Heart right ventricle (tissue), 16 donors: ENCODE data around the gene ITGA2. TPM values are rescaled to one million over a fixed set of nuclear protein-coding genes. Genes with fewer than 3 reads are reported as not detected.

Source experiments
- ATAC-seq, 8 donors: fragments of 200-7000 bp; cut with Tn5 transposase; one replicate each; pipeline ENCODE4 v1.9.1; 2020; ENCODE audit warnings: mild to moderate bottlenecking in 8 of 8, moderate library complexity in 8 of 8, moderate number of reproducible peaks in 1 of 8
- DNase-seq, 2 donors: peaks; one replicate each; pipeline ENCODE4 v3.0.0-alpha.2; 2020
- H3K27ac ChIP-seq, 10 donors: fragments of 200-600 bp; sonication (generic) in 2 of 10; one replicate each; pipeline versions ENCODE4 v1.5.0 to v1.8.0; 2020 to 2022; ENCODE audit warnings: mild to moderate bottlenecking in 3 of 10
- H3K27me3 ChIP-seq, 7 donors: fragments of 200-600 bp; one replicate each; pipeline ENCODE4 v1.8.0; 2021 to 2022; ENCODE audit warnings: mild to moderate bottlenecking in 2 of 7
- H3K36me3 ChIP-seq, 9 donors: fragments of 200-600 bp; sonication (generic) in 1 of 9; one replicate each; pipeline versions ENCODE4 v1.5.0 to v1.8.0; 2020 to 2022; ENCODE audit warnings: mild to moderate bottlenecking in 2 of 9
- H3K4me1 ChIP-seq, 9 donors: fragments of 200-600 bp; sonication (generic) in 1 of 9; one replicate each; pipeline versions ENCODE4 v1.5.0 to v1.8.0; 2020 to 2022; ENCODE audit warnings: mild to moderate bottlenecking in 4 of 9
- H3K4me3 ChIP-seq, 10 donors: fragments of 200-600 bp; sonication (generic) in 2 of 10; one replicate each; pipeline versions ENCODE4 v1.5.0 to v1.8.0; 2020 to 2022; ENCODE audit warnings: mild to moderate bottlenecking in 7 of 10, moderate library complexity in 2 of 10
- H3K9me3 ChIP-seq, 11 donors: fragments of 200-600 bp in 10 of 11; sonication (generic) in 2 of 11; one replicate each; pipeline versions ENCODE4 v1.5.0 to v1.8.0; 2013 to 2022; ENCODE audit warnings: mild to moderate bottlenecking in 2 of 11, control low read depth in 1 of 11, moderate library complexity in 1 of 11
- CTCF ChIP-seq, 9 donors: fragments of 200-600 bp; sonication (generic) in 2 of 9; IDR thresholded peaks; one replicate each; pipeline versions ENCODE4 v1.5.0 to v1.8.0; 2021 to 2022; ENCODE audit warnings: antibody characterized with exemption in 9 of 9, mild to moderate bottlenecking in 5 of 9, moderate library complexity in 1 of 9
- WGBS, 2 donors: extraction: QIAGEN DNeasy Blood & Tissue Kit; methylation state at CpG; one replicate each; pipeline ENCODE4 v1.1.7; 2013; ENCODE audit warnings: inconsistent platforms in 1 of 2; 5-methylcytosine and 5-hydroxymethylcytosine counted together
- intact Hi-C, 10 donors: fragments of 100-400 bp; cut with DNase I; formaldehyde crosslinking; loops; one replicate each; pipeline versions ENCODE4 v1.11.1 to v1.14.2; 2022
- polyA plus RNA-seq, 2 donors: library from polyadenylated mRNA; stranded (reverse); fragments of 200-250 nt; gene quantifications; one replicate each; pipeline ENCODE4 v1.2.3, GENCODE V29; 2013
- total RNA-seq, 10 donors: library from RNA; stranded (reverse); fragmentation: NEBNext Ultra II Directional in 3 of 10; extraction: Animal tissue kit (Norgen Biotek cat#: 25700) in 3 of 10; gene quantifications; one replicate each; pipeline versions ENCODE4 v1.2.1 to v1.2.4, GENCODE V29; 2021 to 2023
- donor health status: Arrhythmogenic right ventricular cardiomyopathy.
- donor health status: ischemic (EF 13 %, LVEDD 7.1; RV severe dilation, severe dysfunction).
- donor health status: healthy with polysubstance abuse.
- donor health status: DM: no; HTN: yes; CAD: no.
- donor health status: DM: no; HTN: no; CAD: no.
- donor health status: ischemic (EF 25% LVEDD 6.9; RV normal size, moderate dysfunction).
- donor health status: ischemic (EF 25% LVEDD 5.7; RV mildly dilated, moderate dysfunction).
- donor health status: healthy.
- donor health status: DM: yes; HTN: yes; CAD: no.
- donor health status: Ischemic cardiomyopathy.
- donor health status: ischemic (EF 35%, LVEDD 5.7; RV mildly dilated, moderate dysfunction).
- donor health status: nonischemic (EF 11% LVEDD 7.7; RV severe dilation, severe dysfunction).
- donor health status: DM: yes; HTN: yes; CAD: no.
- donor health status: PGD.
- donor health status: ischemic (EF 29% LVEDD 5.4; RV normal size, mild dysfunction).
- donor health status: nonischemic (EF 23%, LVEDD 6.1; RV moderate dilation, normal function).

The ITGA2 gene
- total and polyA plus RNA-seq, 12 donors: 0.22 to 9.4 (median 0.92) TPM

- TF ChIP-seq CTCF (IDR thresholded peaks at IDR 0.05): no peak
- no peak for DNase-seq
- Histone ChIP-seq H3K36me3 (peaks cover 0 to 30% (median 0%) of the 10 kb centered on the region in 9 donors), H3K4me1 (peaks cover 0 to 4% (median 0%) of the 10 kb centered on the region in 9 donors), H3K4me3 (no peak overlapping the region), H3K27me3 (no peaks in the 10 kb centered on the region), H3K27ac (no peak overlapping the region), H3K9me3 (no peaks in the 10 kb centered on the region)
- peak in 7 of 8 donors; percentile 53 to 97 (median 65) for ATAC-seq
- intact Hi-C loops: no loop called here
- 57 to 58% methylated on average over 2 of the region's 2 CpGs for WGBS, 2 donors
These were observed 82.6 kb downstream of the ITGA2 start for GRCh38 chr5:53071738-53072137.

- ATAC-seq (peak in 3 of 8 donors; percentile 7 to 38 (median 33)), DNase-seq (no peak)
- Histone ChIP-seq H3K27me3 (no peaks in the 10 kb centered on the region), H3K4me1 (peaks cover 0 to 4% (median 0%) of the 10 kb centered on the region in 9 donors), H3K36me3 (peaks cover 0 to 24% (median 0%) of the 10 kb centered on the region in 9 donors), H3K27ac (no peak overlapping the region), H3K4me3 (no peak overlapping the region), H3K9me3 (no peaks in the 10 kb centered on the region)
- TF ChIP-seq CTCF (IDR thresholded peaks at IDR 0.05): no peak
- WGBS, 2 donors: 60 to 63% methylated on average over 2 of the region's 2 CpGs
- intact Hi-C loops: no loop called here
These were observed 84.2 kb downstream of the ITGA2 start for GRCh38 chr5:53073348-53073747.

- 80 to 88% methylated on average over 2 of the region's 2 CpGs for WGBS, 2 donors
- DNase-seq (no peak), ATAC-seq (peak in 1 of 8 donors; percentile 38)
- Histone ChIP-seq H3K27ac (no peak overlapping the region), H3K4me1 (peaks cover 0 to 4% (median 0%) of the 10 kb centered on the region in 9 donors), H3K27me3 (no peaks in the 10 kb centered on the region), H3K9me3 (no peaks in the 10 kb centered on the region), H3K4me3 (no peak overlapping the region), H3K36me3 (peaks cover 0 to 24% (median 0%) of the 10 kb centered on the region in 9 donors)
- intact Hi-C loops: no loop called here
- TF ChIP-seq CTCF (IDR thresholded peaks at IDR 0.05): no peak
These were observed 86.9 kb downstream of the ITGA2 start for GRCh38 chr5:53076014-53076583.

- Histone ChIP-seq H3K36me3 (peaks cover 0 to 21% (median 0%) of the 10 kb centered on the region in 9 donors), H3K27ac (no peak overlapping the region), H3K27me3 (no peaks in the 10 kb centered on the region), H3K4me1 (no peaks in the 10 kb centered on the region), H3K9me3 (no peaks in the 10 kb centered on the region), H3K4me3 (no peak overlapping the region)
- ATAC-seq (no peak), DNase-seq (no peak)
- intact Hi-C loops: no loop called here
- TF ChIP-seq CTCF (IDR thresholded peaks at IDR 0.05): no peak
- WGBS, 2 donors: 85 to 91% methylated on average over 4 of the region's 4 CpGs
These were observed 91.1 kb downstream of the ITGA2 start for GRCh38 chr5:53080271-53080670.
